ENCODE measurements around the gene N4BP2. TPM values are rescaled to one million over a fixed set of nuclear protein-coding genes. Genes with fewer than 3 reads are reported as not detected.

Gene N4BP2
- total and polyA plus RNA-seq, 2 of the 8 experiments (the other 6 are each of a cell fraction or from before 2014, with no cell fraction given) = 4.4 to 44.7 TPM

GRCh38 chr4:40144716-40145115, 88.1 kb downstream of the N4BP2 start:
- peaks cover 5 to 56% (median 22%) of the 10 kb centered on the region in 4 experiments; a peak in 7 of 8 replicates for H3K36me3 ChIP-seq (ENCODE audit: control insufficient read depth in 2 of 4, insufficient read depth in 4 of 4, low read length in 3 of 4)
- H2AFZ ChIP-seq (ENCODE audit: low read length) = no peak overlapping the region
- H3K4me2 ChIP-seq (ENCODE audit: insufficient read depth in 1 of 2, low read depth in 2 of 2, low read length in 2 of 2) = no peak overlapping the region
- H3K4me1 ChIP-seq (replicated peaks in 1 of 4; ENCODE audit: control insufficient read depth in 3 of 4, insufficient read depth in 4 of 4, low read length in 3 of 4) = no peaks in the 10 kb centered on the region
- no peak overlapping the region for H2AK5ac ChIP-seq (ENCODE audit: low read depth, low read length)
- H3K56ac ChIP-seq (replicated peaks; ENCODE audit: insufficient read length, low read depth, low read length) = no peak overlapping the region
- no peak overlapping the region for H3K14ac ChIP-seq (ENCODE audit: insufficient read length)
- no peak overlapping the region for H2BK5ac ChIP-seq (ENCODE audit: low read depth, low read length)
- H3K79me1 ChIP-seq (ENCODE audit: low read depth, low read length) = no peaks in the 10 kb centered on the region
- H3K9ac ChIP-seq (replicated peaks in 1 of 4; ENCODE audit: extremely low read depth in 1 of 4, low read depth in 3 of 4, low read length in 3 of 4) = no peak overlapping the region
- no peak overlapping the region for H4K5ac ChIP-seq (ENCODE audit: insufficient read length, low read depth, low read length)
- WGBS, 2 experiments (ENCODE audit: extremely low coverage in 1 of 2, insufficient coverage in 1 of 2, insufficient read length in 1 of 2, insufficient replicate concordance in 2 of 2, low coverage in 1 of 2, low lambda C conversion rate in 2 of 2, missing lambda C conversion rate in 1 of 2) = 98% methylated on average over 2 of the region's 2 CpGs; no CpG with 5 or more reads in 1 of the 2 experiments
- H3K79me2 ChIP-seq (ENCODE audit: control insufficient read depth in 1 of 2, insufficient read depth in 2 of 2, low read length in 2 of 2) = no peaks in the 10 kb centered on the region; a peak in 1 of 4 replicates
- H3K27me3 ChIP-seq (replicated peaks in 1 of 4; ENCODE audit: control insufficient read depth in 3 of 4, extremely low read depth in 1 of 4, insufficient read depth in 3 of 4, low read length in 3 of 4) = no peaks in the 10 kb centered on the region
- no peak overlapping the region for H3K4ac ChIP-seq (replicated peaks; ENCODE audit: insufficient read length, low read depth, low read length)
- FAIRE-seq (no peak), DNase-seq (ENCODE audit: low read depth in 1 of 2, low spot score in 2 of 2) (no peak)
- no peak overlapping the region for H4K91ac ChIP-seq (replicated peaks; ENCODE audit: insufficient read length, low read length)
- no peaks in the 10 kb centered on the region for H4K20me1 ChIP-seq (replicated peaks in 1 of 2; ENCODE audit: control insufficient read depth in 1 of 2, insufficient read depth in 2 of 2, low read length in 2 of 2)
- H3K27ac ChIP-seq (ENCODE audit: low read depth, low read length) = no peak overlapping the region
- H3K4me3 ChIP-seq (ENCODE audit: extremely low read depth in 1 of 4, insufficient read depth in 2 of 4, low read depth in 3 of 4, low read length in 4 of 4) = no peak overlapping the region
- H2BK120ac ChIP-seq (replicated peaks; ENCODE audit: low read depth, low read length) = no peak overlapping the region
- H4K8ac ChIP-seq (ENCODE audit: extremely low read depth, insufficient read depth, low read length) = no peak overlapping the region
- TF ChIP-seq KDM5A (IDR thresholded peaks at IDR 0.05; ENCODE audit: low read length) (no peak), TBP (IDR thresholded peaks at IDR 0.05; ENCODE audit: low read depth, low read length) (no peak), E2F6 (IDR thresholded peaks at IDR 0.05) (no peak), CHD2 (IDR thresholded peaks at IDR 0.05; ENCODE audit: low read length) (no peak), CREB1 (IDR thresholded peaks at IDR 0.05) (no peak), JUND (IDR thresholded peaks at IDR 0.05; ENCODE audit: low read length) (no peak), BACH1 (IDR thresholded peaks at IDR 0.05; ENCODE audit: low read length) (no peak), TEAD4 (IDR thresholded peaks at IDR 0.05; ENCODE audit: low read depth, low read length) (no peak), RXRA (IDR thresholded peaks at IDR 0.05; ENCODE audit: insufficient read depth, low read depth, low read length) (no peak), TCF12 (IDR thresholded peaks at IDR 0.05; ENCODE audit: low read depth, low read length) (no peak), BCL11A (IDR thresholded peaks at IDR 0.05; ENCODE audit: low read depth in 2 of 2, low read length in 2 of 2) (no peak), ATF3 (IDR thresholded peaks at IDR 0.05; ENCODE audit: insufficient read depth, low read depth, low read length) (no peak), SP1 (IDR thresholded peaks at IDR 0.05; ENCODE audit: low read depth, low read length) (no peak)
- peaks cover 5 to 14% of the 10 kb centered on the region in 2 experiments; a peak in 3 of 4 replicates for H3K9me3 ChIP-seq (ENCODE audit: insufficient read depth in 2 of 2, low read depth in 1 of 2, low read length in 1 of 2)
- H3K23me2 ChIP-seq (ENCODE audit: low read depth, low read length) = no peaks in the 10 kb centered on the region
- no peak overlapping the region for H2BK12ac ChIP-seq (ENCODE audit: low read depth, low read length)
- no peak overlapping the region for H2BK15ac ChIP-seq (ENCODE audit: low read length)
- ChIA-PET CTCF (ENCODE audit: partially characterized antibody) (no interaction called here), POLR2A (ENCODE audit: partially characterized antibody) (no interaction called here)
- H2BK20ac ChIP-seq (ENCODE audit: low read length) = no peak overlapping the region
- no peak overlapping the region for H3K18ac ChIP-seq (ENCODE audit: extremely low read depth, low read length)
- H3K23ac ChIP-seq (ENCODE audit: insufficient read length) = no peak overlapping the region
